ENCODE measurements around the gene TRAPPC2L. TPM values are rescaled to one million over a fixed set of nuclear protein-coding genes. Genes with fewer than 3 reads are reported as not detected.

Gene TRAPPC2L
- total and polyA plus RNA-seq, 2 of the 13 experiments (the other 11 are each of a cell fraction or from before 2014, with no cell fraction given) = 96.3 to 107 TPM

DNA sequence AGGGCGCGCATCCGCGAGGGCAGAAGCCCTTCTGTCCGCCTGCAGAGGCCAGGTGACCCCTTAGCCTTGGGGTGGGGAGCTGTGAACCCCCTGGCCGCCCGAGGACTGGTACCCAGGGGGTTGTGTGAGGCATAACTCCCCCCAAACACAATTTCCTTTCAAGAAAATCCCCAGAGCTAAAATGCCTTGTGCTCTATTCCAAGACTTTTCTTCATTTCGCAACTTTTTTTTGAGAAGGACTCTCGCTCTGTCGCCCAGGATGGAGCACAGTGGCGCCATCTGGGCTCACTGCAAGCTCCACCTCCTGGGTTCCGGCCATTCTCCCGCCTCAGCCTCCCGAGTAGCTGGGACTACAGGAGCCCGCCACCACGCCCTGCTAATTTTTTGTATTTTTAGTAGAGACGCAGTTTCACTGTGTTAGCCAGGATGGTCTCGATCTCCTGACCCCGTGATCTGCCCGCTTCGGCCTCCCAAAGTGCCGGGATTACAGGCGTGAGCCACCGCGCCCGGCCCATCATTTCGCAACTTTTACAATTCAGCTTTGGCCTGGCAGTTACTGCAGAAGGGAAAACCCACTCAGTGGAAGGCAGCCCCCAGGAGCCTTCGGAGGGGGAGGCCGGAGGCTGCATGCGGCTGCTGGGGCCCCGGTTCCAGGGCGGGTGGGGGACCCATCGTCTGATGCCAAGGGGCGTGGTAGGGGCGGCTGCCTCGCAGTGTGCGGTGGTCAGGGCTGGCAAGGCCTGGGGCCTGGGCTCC lies 44.2 kb upstream of the TRAPPC2L start (continued):
- TF ChIP-seq CREB1 (IDR thresholded peaks at IDR 0.05) (no peak), CREB1 (CRISPR knock-in tag; IDR thresholded peaks at IDR 0.05) (no peak), ZNF724P (CRISPR knock-in tag; IDR thresholded peaks at IDR 0.05; ENCODE audit: borderline replicate concordance) (no peak), NFYC (CRISPR knock-in tag; IDR thresholded peaks at IDR 0.05) (no peak), ZSCAN30 (CRISPR knock-in tag; IDR thresholded peaks at IDR 0.05) (no peak), BCL6 (CRISPR knock-in tag; IDR thresholded peaks at IDR 0.05) (no peak), RELA (CRISPR knock-in tag; IDR thresholded peaks at IDR 0.05) (no peak), SSRP1 (CRISPR knock-in tag; IDR thresholded peaks at IDR 0.05) (no peak), MEF2D (CRISPR knock-in tag; IDR thresholded peaks at IDR 0.05) (0 out of 2 replicates have a peak, but pooled peaks have one; percentile 8), PTBP1 (IDR thresholded peaks at IDR 0.05; ENCODE audit: low read depth, low read length, poor library complexity, severe bottlenecking) (no peak), ZNF263 (CRISPR knock-in tag; IDR thresholded peaks at IDR 0.05) (0 out of 2 replicates have a peak, but pooled peaks have one; percentile 22), SRSF9 (IDR thresholded peaks at IDR 0.05; ENCODE audit: borderline replicate concordance, insufficient read depth, low read depth, low read length, poor library complexity, severe bottlenecking) (no peak), ARNT (IDR thresholded peaks at IDR 0.05) (no peak), GATAD1 (CRISPR knock-in tag; IDR thresholded peaks at IDR 0.05) (no peak), ZNF460 (CRISPR knock-in tag; IDR thresholded peaks at IDR 0.05; ENCODE audit: borderline replicate concordance) (peak; percentile 97), PRPF4 (IDR thresholded peaks at IDR 0.05; ENCODE audit: low read depth, low read length, poor library complexity, severe bottlenecking) (no peak), ZNF598 (CRISPR knock-in tag; IDR thresholded peaks at IDR 0.05; ENCODE audit: borderline replicate concordance) (0 out of 2 replicates have a peak, but pooled peaks have one; percentile 5), ZNF703 (CRISPR knock-in tag; IDR thresholded peaks at IDR 0.05; ENCODE audit: borderline replicate concordance) (0 out of 2 replicates have a peak, but pooled peaks have one; percentile 68), MTF2 (CRISPR knock-in tag; IDR thresholded peaks at IDR 0.05; ENCODE audit: borderline replicate concordance) (no peak; the same call in 1 of the 2 replicates), FIP1L1 (IDR thresholded peaks at IDR 0.05; ENCODE audit: borderline replicate concordance, insufficient read depth, low read depth, low read length) (no peak)
- TF ChIP-seq, protein P1, sequence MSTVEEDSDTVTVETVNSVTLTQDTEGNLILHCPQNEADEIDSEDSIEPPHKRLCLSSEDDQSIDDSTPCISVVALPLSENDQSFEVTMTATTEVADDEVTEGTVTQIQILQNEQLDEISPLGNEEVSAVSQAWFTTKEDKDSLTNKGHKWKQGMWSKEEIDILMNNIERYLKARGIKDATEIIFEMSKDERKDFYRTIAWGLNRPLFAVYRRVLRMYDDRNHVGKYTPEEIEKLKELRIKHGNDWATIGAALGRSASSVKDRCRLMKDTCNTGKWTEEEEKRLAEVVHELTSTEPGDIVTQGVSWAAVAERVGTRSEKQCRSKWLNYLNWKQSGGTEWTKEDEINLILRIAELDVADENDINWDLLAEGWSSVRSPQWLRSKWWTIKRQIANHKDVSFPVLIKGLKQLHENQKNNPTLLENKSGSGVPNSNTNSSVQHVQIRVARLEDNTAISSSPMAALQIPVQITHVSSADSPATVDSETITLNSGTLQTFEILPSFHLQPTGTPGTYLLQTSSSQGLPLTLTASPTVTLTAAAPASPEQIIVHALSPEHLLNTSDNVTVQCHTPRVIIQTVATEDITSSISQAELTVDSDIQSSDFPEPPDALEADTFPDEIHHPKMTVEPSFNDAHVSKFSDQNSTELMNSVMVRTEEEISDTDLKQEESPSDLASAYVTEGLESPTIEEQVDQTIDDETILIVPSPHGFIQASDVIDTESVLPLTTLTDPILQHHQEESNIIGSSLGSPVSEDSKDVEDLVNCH (CRISPR knock-in tag; IDR thresholded peaks at IDR 0.05) = no peak
- TF ChIP-seq, protein P2, sequence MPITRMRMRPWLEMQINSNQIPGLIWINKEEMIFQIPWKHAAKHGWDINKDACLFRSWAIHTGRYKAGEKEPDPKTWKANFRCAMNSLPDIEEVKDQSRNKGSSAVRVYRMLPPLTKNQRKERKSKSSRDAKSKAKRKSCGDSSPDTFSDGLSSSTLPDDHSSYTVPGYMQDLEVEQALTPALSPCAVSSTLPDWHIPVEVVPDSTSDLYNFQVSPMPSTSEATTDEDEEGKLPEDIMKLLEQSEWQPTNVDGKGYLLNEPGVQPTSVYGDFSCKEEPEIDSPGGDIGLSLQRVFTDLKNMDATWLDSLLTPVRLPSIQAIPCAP (CRISPR knock-in tag; IDR thresholded peaks at IDR 0.05; ENCODE audit: low read depth) = no peak
- TF ChIP-seq, protein P3, sequence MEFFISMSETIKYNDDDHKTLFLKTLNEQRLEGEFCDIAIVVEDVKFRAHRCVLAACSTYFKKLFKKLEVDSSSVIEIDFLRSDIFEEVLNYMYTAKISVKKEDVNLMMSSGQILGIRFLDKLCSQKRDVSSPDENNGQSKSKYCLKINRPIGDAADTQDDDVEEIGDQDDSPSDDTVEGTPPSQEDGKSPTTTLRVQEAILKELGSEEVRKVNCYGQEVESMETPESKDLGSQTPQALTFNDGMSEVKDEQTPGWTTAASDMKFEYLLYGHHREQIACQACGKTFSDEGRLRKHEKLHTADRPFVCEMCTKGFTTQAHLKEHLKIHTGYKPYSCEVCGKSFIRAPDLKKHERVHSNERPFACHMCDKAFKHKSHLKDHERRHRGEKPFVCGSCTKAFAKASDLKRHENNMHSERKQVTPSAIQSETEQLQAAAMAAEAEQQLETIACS (CRISPR knock-in tag; IDR thresholded peaks at IDR 0.05) = peak; percentile 8

Measured in HepG2 (cell line).